C4-2B (cell line): Measurements from ENCODE around the gene OBSL1.
A peak's percentile ranks its signal among the peaks of the same experiment; 100 is the strongest.

ENCODE experiments used
- H3K27ac ChIP-seq: fragments of 450-650 bp; 2 replicates; pipeline ENCODE4 v1.5.1; 2017
- CTCF ChIP-seq: fragments of 450-650 bp; conservative IDR thresholded peaks from 2 replicates; pipeline ENCODE4 v1.5.1; 2017; ENCODE audit warnings: mild to moderate bottlenecking
- ZFX ChIP-seq: fragments of 450-650 bp; IDR thresholded peaks from 2 replicates; pipeline ENCODE4 v1.6.1; 2017

OBSL1 gene

GRCh38 chr2:219552382-219553167 is 18.8 kb downstream of the OBSL1 start:
- H3K27ac ChIP-seq, result peak overlapping the region; percentile 15; the same call in 1 of the 2 replicates

GRCh38 chr2:219551441-219552381 is 19.6 kb downstream of the OBSL1 start:
- H3K27ac ChIP-seq, result no peak overlapping the region; the same call in 1 of the 2 replicates
- TF ChIP-seq CTCF (no peak), ZFX (no peak)

More at GRCh38 chr2:219552382-219553167, 18.8 kb downstream of the OBSL1 start:
- TF ChIP-seq CTCF, result no peak

GRCh38 chr2:219549619-219550018 is 21.7 kb downstream of the OBSL1 start:
- H3K27ac ChIP-seq, result no peak overlapping the region
- TF ChIP-seq ZFX (no peak), CTCF (no peak)

GRCh38 chr2:219548990-219549389 is 22.3 kb downstream of the OBSL1 start:
- TF ChIP-seq CTCF, result no peak
- no peak for TF ChIP-seq ZFX

GRCh38 chr2:219547621-219548020 is 23.7 kb downstream of the OBSL1 start:
- no peak overlapping the region for H3K27ac ChIP-seq
- TF ChIP-seq ZFX (no peak), CTCF (no peak)

More at GRCh38 chr2:219548990-219549389, 22.3 kb downstream of the OBSL1 start:
- H3K27ac ChIP-seq, result no peak overlapping the region

- no peak overlapping the region for H3K27ac ChIP-seq
- TF ChIP-seq ZFX, result no peak
- TF ChIP-seq CTCF, result no peak
These were observed 25.4 kb downstream of the OBSL1 start for GRCh38 chr2:219545943-219546352.
